ENCODE results near the gene CYTH3. TPM values are rescaled to one million over a fixed set of nuclear protein-coding genes. Genes with fewer than 3 reads are reported as not detected.

CYTH3 gene
- total RNA-seq, 5 donors from 2014 or later (not counting 1 experiment from before 2014, with no cell fraction given): 5.0 to 16.3 (median 12.5) TPM

DNA sequence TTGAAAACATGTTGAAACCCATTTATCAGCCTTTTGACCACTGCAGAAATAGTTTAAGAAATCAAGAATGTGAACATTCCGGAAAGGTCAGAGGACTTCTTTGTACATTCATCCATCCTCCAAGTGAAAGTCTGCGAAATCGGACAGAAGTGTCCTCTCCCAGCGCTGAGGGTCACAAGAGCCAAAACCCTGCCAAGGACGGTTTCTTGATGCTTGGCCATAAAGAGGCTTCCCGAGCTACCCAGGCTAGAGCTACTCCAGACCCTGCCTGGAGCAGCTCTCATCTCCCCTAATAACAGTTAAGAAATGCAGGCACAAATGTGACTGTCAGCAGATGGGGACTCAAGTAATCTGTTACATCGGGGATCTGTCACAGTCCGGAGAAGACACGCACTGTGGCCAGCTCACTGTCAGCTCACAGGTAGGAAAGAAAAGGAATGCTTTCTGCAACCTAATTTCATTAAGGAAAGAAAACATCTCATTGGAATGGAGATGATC is 4.5 kb upstream of the CYTH3 start:
- ChIA-PET POLR2A (no interaction called here), CTCF (no interaction called here)
- H3K27ac Mint-ChIP-seq: no peak overlapping the region
- no peaks in the 10 kb centered on the region for H3K36me3 ChIP-seq (ENCODE audit: control insufficient read depth in 2 of 2, extremely low read depth in 1 of 2, insufficient read depth in 1 of 2, low read length in 1 of 2)
- no peaks in the 10 kb centered on the region for H3K36me3 Mint-ChIP-seq
- H3K9me3 ChIP-seq: no peaks in the 10 kb centered on the region
- ATAC-seq (replicated peaks in 1 of 4) (no peak), DNase-seq (no peak)
- H3K9me3 Mint-ChIP-seq: no peaks in the 10 kb centered on the region
- H3K4me3 Mint-ChIP-seq: no peak overlapping the region
- no peaks in the 10 kb centered on the region for H3K27me3 Mint-ChIP-seq
- H3K27me3 ChIP-seq (replicated peaks in 1 of 2; ENCODE audit: control insufficient read depth in 2 of 2, extremely low read depth in 1 of 2, insufficient read depth in 2 of 2, low read length in 1 of 2): peaks cover 0 to under 1% of the 10 kb centered on the region in 2 experiments
- peaks cover 4 to 16% (median 6%) of the 10 kb centered on the region in 3 donors for H3K4me1 Mint-ChIP-seq
- whole genome bisulfite sequencing (ENCODE audit: insufficient coverage): 98% methylated on average over 5 of the region's 9 CpGs
- peaks cover 0 to 6% of the 10 kb centered on the region in 2 experiments for H3K4me1 ChIP-seq (ENCODE audit: control insufficient read depth in 1 of 2, extremely low read depth in 1 of 2, insufficient read depth in 2 of 2, low read length in 2 of 2)
- no peak overlapping the region for H3K27ac ChIP-seq (ENCODE audit: low read length)
- no peak overlapping the region for H3K4me3 ChIP-seq (ENCODE audit: control insufficient read depth in 1 of 2, extremely low read depth in 1 of 2, low read length in 1 of 2)

DNA sequence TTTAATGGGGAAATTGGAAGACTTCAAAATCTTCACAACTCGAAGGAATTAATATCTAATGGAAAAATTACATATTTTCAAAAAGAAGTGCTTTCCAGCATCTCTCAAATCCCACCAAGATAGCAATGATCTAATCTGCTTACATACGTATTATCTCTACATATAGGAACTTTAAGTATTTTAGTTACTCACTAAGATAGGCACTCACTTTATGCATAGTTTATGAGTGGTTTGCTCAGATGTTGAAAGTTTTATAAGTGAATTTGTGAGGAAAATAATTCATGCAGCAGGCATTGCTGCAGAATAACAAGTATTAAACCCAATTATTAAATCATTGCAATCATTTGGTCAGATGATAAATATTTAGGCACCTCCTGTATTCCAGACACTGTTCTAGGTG is 2.3 kb upstream of the CYTH3 start:
- Histone ChIP-seq H3K9me3 (no peaks in the 10 kb centered on the region), H3K27ac (ENCODE audit: low read length) (no peak overlapping the region), H3K4me1 (ENCODE audit: control insufficient read depth in 1 of 2, extremely low read depth in 1 of 2, insufficient read depth in 2 of 2, low read length in 2 of 2) (peaks cover 6 to 19% of the 10 kb centered on the region in 2 experiments), H3K4me3 (ENCODE audit: control insufficient read depth in 1 of 2, extremely low read depth in 1 of 2, low read length in 1 of 2) (no peak overlapping the region), H3K27me3 (replicated peaks in 1 of 2; ENCODE audit: control insufficient read depth in 2 of 2, extremely low read depth in 1 of 2, insufficient read depth in 2 of 2, low read length in 1 of 2) (peaks cover 0 to 11% of the 10 kb centered on the region in 2 experiments), H3K36me3 (ENCODE audit: control insufficient read depth in 2 of 2, extremely low read depth in 1 of 2, insufficient read depth in 1 of 2, low read length in 1 of 2) (no peaks in the 10 kb centered on the region)
- H3K27me3 Mint-ChIP-seq: peaks cover 0 to 10% of the 10 kb centered on the region in 2 donors
- H3K4me1 Mint-ChIP-seq: peaks cover 19 to 32% (median 19%) of the 10 kb centered on the region in 3 donors
- ATAC-seq (replicated peaks in 1 of 4) (no peak), DNase-seq (no peak)
- CTCF ChIA-PET: no interaction called here
- POLR2A ChIA-PET: no interaction called here
- no peak overlapping the region for H3K27ac Mint-ChIP-seq
- H3K4me3 Mint-ChIP-seq: no peak overlapping the region
- no peaks in the 10 kb centered on the region for H3K9me3 Mint-ChIP-seq
- WGBS (ENCODE audit: insufficient coverage): no CpG with 5 or more reads among the region's 2 CpGs
- H3K36me3 Mint-ChIP-seq: no peaks in the 10 kb centered on the region

DNA sequence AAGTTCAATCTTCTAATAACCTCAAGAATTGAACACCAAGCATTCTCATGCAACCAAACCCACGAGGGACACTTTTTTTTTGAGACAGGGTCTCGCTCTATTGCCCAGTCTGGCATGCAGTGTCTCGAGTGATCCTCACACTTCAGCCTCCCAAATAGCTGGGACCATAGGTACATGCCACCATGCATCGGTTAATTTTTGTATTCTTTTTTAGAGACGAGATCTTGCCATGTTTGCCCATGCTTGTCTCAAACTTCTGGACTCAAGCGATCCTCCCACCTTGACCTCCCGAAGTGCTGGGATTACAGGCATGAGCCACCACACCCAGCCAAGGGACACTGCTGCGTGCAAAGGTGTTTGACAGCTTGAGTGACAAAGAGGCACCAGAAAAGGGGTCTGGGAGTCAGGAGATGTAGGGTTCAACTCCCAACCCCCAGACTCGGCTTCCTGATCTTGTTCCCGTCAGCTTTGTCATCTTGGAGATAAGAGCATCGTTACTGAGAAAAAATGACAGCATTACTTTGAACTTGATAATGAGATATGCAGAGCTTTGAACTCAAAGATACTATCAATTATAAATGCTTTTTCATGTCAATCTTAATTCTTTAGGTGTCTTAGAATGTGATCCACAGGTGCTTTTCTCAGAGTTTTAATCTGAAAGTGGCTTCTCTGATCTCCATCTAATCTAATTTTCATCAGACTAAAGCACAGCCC is 1.6 kb upstream of the CYTH3 start:
- WGBS (ENCODE audit: insufficient coverage): 96% methylated on average over 3 of the region's 11 CpGs
- ATAC-seq (replicated peaks in 1 of 4) (no peak), DNase-seq (no peak)
- H3K4me3 Mint-ChIP-seq: peak overlapping the region; percentile 78 to 92 (median 82)
- peaks cover 0 to 10% of the 10 kb centered on the region in 2 donors for H3K27me3 Mint-ChIP-seq
- Histone ChIP-seq H3K27me3 (replicated peaks in 1 of 2; ENCODE audit: control insufficient read depth in 2 of 2, extremely low read depth in 1 of 2, insufficient read depth in 2 of 2, low read length in 1 of 2) (peaks cover 0 to 11% of the 10 kb centered on the region in 2 experiments), H3K4me1 (ENCODE audit: control insufficient read depth in 1 of 2, extremely low read depth in 1 of 2, insufficient read depth in 2 of 2, low read length in 2 of 2) (peaks cover 6 to 19% of the 10 kb centered on the region in 2 experiments), H3K4me3 (ENCODE audit: control insufficient read depth in 1 of 2, extremely low read depth in 1 of 2, low read length in 1 of 2) (no peak overlapping the region), H3K36me3 (ENCODE audit: control insufficient read depth in 2 of 2, extremely low read depth in 1 of 2, insufficient read depth in 1 of 2, low read length in 1 of 2) (no peaks in the 10 kb centered on the region), H3K9me3 (no peaks in the 10 kb centered on the region), H3K27ac (ENCODE audit: low read length) (no peak overlapping the region)
- no peak overlapping the region for H3K27ac Mint-ChIP-seq
- ChIA-PET CTCF (no interaction called here), POLR2A (no interaction called here)
- no peaks in the 10 kb centered on the region for H3K9me3 Mint-ChIP-seq
- peaks cover 19 to 36% (median 19%) of the 10 kb centered on the region in 3 donors for H3K4me1 Mint-ChIP-seq
- no peaks in the 10 kb centered on the region for H3K36me3 Mint-ChIP-seq

DNA sequence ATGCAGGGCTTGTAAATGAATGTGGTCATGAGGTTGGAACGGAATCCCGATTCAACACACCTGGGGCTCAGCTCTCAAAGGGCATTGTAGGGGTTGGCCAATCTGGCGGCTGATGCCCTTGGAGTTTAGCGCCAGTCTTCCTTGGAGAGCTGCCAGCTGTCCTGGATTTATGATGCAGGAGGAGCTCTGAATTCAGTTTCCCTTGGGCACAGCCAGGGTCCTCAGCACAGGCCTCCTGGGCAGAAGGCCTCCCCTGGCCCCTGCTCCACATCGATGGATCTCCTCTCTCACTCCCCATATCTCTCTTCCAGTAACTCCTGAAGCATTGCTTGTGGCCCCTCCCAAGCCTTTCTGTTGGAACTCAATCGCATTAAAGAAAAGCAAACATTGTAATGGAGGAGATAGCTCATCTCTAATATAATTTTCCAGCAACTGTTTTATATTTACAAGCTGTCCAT is 985 bp upstream of the CYTH3 start:
- H3K4me3 Mint-ChIP-seq: peak overlapping the region; percentile 78 to 92 (median 82)
- H3K9me3 ChIP-seq: no peaks in the 10 kb centered on the region
- ChIA-PET POLR2A (no interaction called here), CTCF (no interaction called here)
- H3K4me1 Mint-ChIP-seq: peaks cover 19 to 36% (median 19%) of the 10 kb centered on the region in 3 donors
- DNase-seq (no peak), ATAC-seq (replicated peaks in 1 of 4) (no peak)
- no peak overlapping the region for H3K4me3 ChIP-seq (ENCODE audit: control insufficient read depth in 1 of 2, extremely low read depth in 1 of 2, low read length in 1 of 2)
- H3K27ac Mint-ChIP-seq: no peak overlapping the region
- 94% methylated on average over 4 of the region's 6 CpGs for WGBS (ENCODE audit: insufficient coverage)
- no peak overlapping the region for H3K27ac ChIP-seq (ENCODE audit: low read length)
- H3K27me3 ChIP-seq (replicated peaks in 1 of 2; ENCODE audit: control insufficient read depth in 2 of 2, extremely low read depth in 1 of 2, insufficient read depth in 2 of 2, low read length in 1 of 2): peaks cover 0 to 11% of the 10 kb centered on the region in 2 experiments
- H3K27me3 Mint-ChIP-seq: peaks cover 0 to 10% of the 10 kb centered on the region in 2 donors
- H3K9me3 Mint-ChIP-seq: no peaks in the 10 kb centered on the region
- H3K36me3 Mint-ChIP-seq: no peaks in the 10 kb centered on the region
- peaks cover 6 to 19% of the 10 kb centered on the region in 2 experiments for H3K4me1 ChIP-seq (ENCODE audit: control insufficient read depth in 1 of 2, extremely low read depth in 1 of 2, insufficient read depth in 2 of 2, low read length in 2 of 2)
- no peaks in the 10 kb centered on the region for H3K36me3 ChIP-seq (ENCODE audit: control insufficient read depth in 2 of 2, extremely low read depth in 1 of 2, insufficient read depth in 1 of 2, low read length in 1 of 2)

DNA sequence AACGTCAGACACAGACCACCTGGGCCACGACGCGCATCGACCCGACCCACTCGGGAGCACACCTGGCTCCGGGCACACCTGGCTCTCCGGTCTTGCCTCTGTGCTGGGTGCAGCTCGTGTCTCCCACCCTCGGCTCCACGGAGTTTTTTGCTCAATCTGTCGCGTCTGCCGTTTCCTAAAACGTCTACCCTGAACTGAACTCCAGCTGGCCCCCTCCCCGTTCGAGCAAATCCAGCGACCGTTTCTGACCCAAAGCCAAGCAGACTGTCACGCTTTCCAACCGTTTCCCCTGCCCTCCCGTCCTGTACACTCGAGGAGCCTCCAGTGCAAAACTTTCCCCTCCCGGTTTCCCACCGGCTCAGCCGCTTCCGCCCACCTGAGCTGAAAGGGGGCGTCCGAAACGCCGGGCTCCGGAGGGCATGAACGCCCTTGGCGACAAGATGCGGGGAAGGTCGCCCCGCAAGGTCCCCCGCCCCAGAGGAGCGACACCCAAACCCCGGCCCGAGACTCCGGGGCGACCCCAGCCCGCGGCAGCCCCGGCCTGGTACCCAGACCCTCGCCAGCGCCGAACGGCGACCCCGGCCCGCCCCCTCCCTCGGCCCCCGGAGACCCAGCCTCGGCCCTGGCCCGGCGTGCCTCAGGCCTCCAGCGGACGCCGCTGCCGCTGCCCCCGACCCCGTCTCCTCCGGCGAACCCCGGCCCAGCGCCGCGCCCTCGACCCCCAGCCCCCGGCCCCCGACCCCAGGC is 557 bp downstream of the CYTH3 start:
- POLR2A ChIA-PET: no interaction called here
- DNase-seq: peak in 19 of 35 experiments; percentile 0 to 35 (median 12)
- Mint-ChIP-seq H3K27me3 (peaks cover 0 to 10% of the 10 kb centered on the region in 2 donors), H3K9me3 (no peaks in the 10 kb centered on the region), H3K36me3 (no peaks in the 10 kb centered on the region), H3K4me3 (peak overlapping the region; percentile 85 to 92 (median 86)), H3K27ac (peak overlapping the region; percentile 33 to 64), H3K4me1 (peaks cover 19 to 36% (median 19%) of the 10 kb centered on the region in 3 donors)
- Histone ChIP-seq H3K4me3 (ENCODE audit: control insufficient read depth in 1 of 2, extremely low read depth in 1 of 2, low read length in 1 of 2) (peak overlapping the region; percentile 68 to 76), H3K36me3 (ENCODE audit: control insufficient read depth in 2 of 2, extremely low read depth in 1 of 2, insufficient read depth in 1 of 2, low read length in 1 of 2) (no peaks in the 10 kb centered on the region), H3K9me3 (no peaks in the 10 kb centered on the region), H3K4me1 (ENCODE audit: control insufficient read depth in 1 of 2, extremely low read depth in 1 of 2, insufficient read depth in 2 of 2, low read length in 2 of 2) (peaks cover 6 to 21% of the 10 kb centered on the region in 2 experiments), H3K27me3 (replicated peaks in 1 of 2; ENCODE audit: control insufficient read depth in 2 of 2, extremely low read depth in 1 of 2, insufficient read depth in 2 of 2, low read length in 1 of 2) (peaks cover 0 to 11% of the 10 kb centered on the region in 2 experiments), H3K27ac (ENCODE audit: low read length) (no peak overlapping the region)
- WGBS (ENCODE audit: insufficient coverage): under 1% methylated on average over 67 of the region's 74 CpGs
- CTCF ChIA-PET: interaction anchor here (0.5 to 1.3 kb wide), 7 partner anchors 30 to 581 kb away, joined by 3 to 5 read pairs (median 3); no protein-coding TSS in a partner anchor
- ATAC-seq (replicated peaks in 1 of 4): peak; percentile 17 to 32 (median 21)

DNA sequence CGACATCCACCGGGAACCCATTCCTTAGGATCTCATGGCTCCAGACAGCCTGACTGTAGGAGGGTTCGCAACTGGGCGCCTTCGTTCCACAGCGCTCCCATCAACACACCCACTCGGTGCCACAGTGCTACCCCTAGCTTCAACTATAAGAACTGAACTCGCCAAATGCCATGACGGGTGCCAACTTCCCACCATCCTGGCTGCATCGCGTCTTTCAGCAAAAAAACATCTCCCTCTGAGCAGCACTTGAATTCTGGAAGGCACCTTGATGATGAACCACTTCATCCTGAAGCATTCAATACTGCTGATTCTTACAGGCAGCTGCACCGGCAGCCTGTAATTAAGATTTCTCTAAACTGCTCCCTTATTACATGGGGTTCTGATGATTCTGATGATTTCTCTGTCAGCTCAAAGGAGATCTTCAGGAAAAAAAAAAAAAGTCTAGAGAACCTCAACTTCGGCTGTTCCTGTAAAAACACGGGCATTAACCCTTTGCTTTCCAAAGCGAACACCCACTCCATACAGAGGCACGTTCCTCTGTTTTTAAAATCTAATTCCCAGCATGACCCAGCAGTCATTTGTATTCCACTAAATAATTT is 1.3 kb downstream of the CYTH3 start:
- peaks cover 19 to 36% (median 19%) of the 10 kb centered on the region in 3 donors for H3K4me1 Mint-ChIP-seq
- POLR2A ChIA-PET: interaction anchor here in 1 of 2 donors (0.6 to 1.0 kb wide), 2 partner anchors 13 to 744 kb away, joined by 3 to 5 read pairs; no protein-coding TSS in a partner anchor
- 5% methylated on average over 15 of the region's 16 CpGs for whole genome bisulfite sequencing (ENCODE audit: insufficient coverage)
- peak overlapping the region; percentile 85 to 92 (median 86) for H3K4me3 Mint-ChIP-seq
- DNase-seq (peak in 31 of 35 experiments; percentile 7 to 65 (median 30)), ATAC-seq (replicated peaks in 1 of 4) (peak; percentile 47 to 74 (median 56))
- Histone ChIP-seq H3K27me3 (replicated peaks in 1 of 2; ENCODE audit: control insufficient read depth in 2 of 2, extremely low read depth in 1 of 2, insufficient read depth in 2 of 2, low read length in 1 of 2) (peaks cover 0 to 11% of the 10 kb centered on the region in 2 experiments), H3K27ac (ENCODE audit: low read length) (no peak overlapping the region), H3K9me3 (no peaks in the 10 kb centered on the region), H3K36me3 (ENCODE audit: control insufficient read depth in 2 of 2, extremely low read depth in 1 of 2, insufficient read depth in 1 of 2, low read length in 1 of 2) (no peaks in the 10 kb centered on the region), H3K4me1 (ENCODE audit: control insufficient read depth in 1 of 2, extremely low read depth in 1 of 2, insufficient read depth in 2 of 2, low read length in 2 of 2) (peaks cover 6 to 22% of the 10 kb centered on the region in 2 experiments), H3K4me3 (ENCODE audit: control insufficient read depth in 1 of 2, extremely low read depth in 1 of 2, low read length in 1 of 2) (peak overlapping the region; percentile 68 to 76)
- peaks cover 0 to 10% of the 10 kb centered on the region in 2 donors for H3K27me3 Mint-ChIP-seq
- no peaks in the 10 kb centered on the region for H3K9me3 Mint-ChIP-seq
- CTCF ChIA-PET: interaction anchor here (0.5 to 1.3 kb wide), 7 partner anchors 15 to 580 kb away, joined by 3 to 5 read pairs (median 3); no protein-coding TSS in a partner anchor
- H3K36me3 Mint-ChIP-seq: no peaks in the 10 kb centered on the region
- H3K27ac Mint-ChIP-seq: peak overlapping the region; percentile 45 to 64
